GM10847 (cell line): Measurements from ENCODE around the gene GPR142.

Experiments used
- POLR2A ChIP-seq: IDR thresholded peaks from 2 replicates; pipeline ENCODE4 v1.6.1; 2011; ENCODE audit not compliant: insufficient read length; ENCODE audit errors: extremely low read depth

Gene GPR142

GRCh38 chr17:74415608-74416396, 48.5 kb downstream of the GPR142 start:
- no peak for TF ChIP-seq POLR2A

- no peak for TF ChIP-seq POLR2A
Observed at GRCh38 chr17:74417178-74418045, 50.1 kb downstream of the GPR142 start.

GRCh38 chr17:74419928-74420411, 52.7 kb downstream of the GPR142 start:
- TF ChIP-seq POLR2A, result no peak
